HL-60 (cell line): Measurements from ENCODE around the gene GOLGB1.

Experiments
- POLR2AphosphoS5 ChIP-seq: IDR thresholded peaks from 2 replicates; pipeline ENCODE4 v1.6.1; 2012; ENCODE audit warnings: low read depth
- TF ChIP-seq, protein P1 (sequence below): IDR thresholded peaks from one replicate; pipeline ENCODE4 v1.5.1; 2011; ENCODE audit warnings: low read length, control low read depth, inconsistent platforms; ENCODE audit not compliant: insufficient read depth

DNA sequence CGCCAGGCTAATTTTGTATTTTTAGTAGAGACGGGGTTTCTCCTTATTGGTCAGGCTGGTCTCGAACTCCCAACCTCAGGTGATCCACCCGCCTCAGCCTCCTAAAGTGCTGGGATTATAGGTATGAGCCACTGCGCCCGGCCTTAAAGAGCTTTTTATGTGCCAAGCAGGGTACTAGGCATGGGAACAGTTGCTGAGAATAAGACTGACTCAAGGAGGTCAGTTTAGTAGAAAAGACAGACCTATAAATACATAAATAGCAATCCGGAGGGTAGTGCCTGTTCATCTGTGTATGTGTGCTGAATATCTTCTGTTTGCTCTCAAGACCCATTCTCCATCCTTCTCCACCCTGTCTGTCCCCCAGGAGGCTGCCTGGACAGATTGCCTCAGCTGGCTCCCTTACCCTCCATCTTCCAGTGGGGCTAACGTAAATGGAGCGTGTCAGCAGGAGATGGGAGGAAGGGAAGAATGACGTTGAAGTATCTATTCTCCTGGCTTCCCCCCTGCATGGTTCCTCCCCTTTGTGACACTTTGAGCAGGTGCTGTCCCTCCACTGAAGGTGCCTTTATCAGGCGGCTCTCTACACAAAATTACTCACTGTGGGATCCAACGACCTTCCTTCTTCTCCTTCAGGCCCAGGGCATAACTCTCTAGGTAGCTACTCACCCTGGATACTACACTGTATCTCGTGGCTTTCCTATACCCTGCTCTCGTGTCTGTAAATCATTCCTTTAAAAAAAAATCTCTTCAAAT is 125.2 kb downstream of the GOLGB1 start:
- TF ChIP-seq, protein P1, sequence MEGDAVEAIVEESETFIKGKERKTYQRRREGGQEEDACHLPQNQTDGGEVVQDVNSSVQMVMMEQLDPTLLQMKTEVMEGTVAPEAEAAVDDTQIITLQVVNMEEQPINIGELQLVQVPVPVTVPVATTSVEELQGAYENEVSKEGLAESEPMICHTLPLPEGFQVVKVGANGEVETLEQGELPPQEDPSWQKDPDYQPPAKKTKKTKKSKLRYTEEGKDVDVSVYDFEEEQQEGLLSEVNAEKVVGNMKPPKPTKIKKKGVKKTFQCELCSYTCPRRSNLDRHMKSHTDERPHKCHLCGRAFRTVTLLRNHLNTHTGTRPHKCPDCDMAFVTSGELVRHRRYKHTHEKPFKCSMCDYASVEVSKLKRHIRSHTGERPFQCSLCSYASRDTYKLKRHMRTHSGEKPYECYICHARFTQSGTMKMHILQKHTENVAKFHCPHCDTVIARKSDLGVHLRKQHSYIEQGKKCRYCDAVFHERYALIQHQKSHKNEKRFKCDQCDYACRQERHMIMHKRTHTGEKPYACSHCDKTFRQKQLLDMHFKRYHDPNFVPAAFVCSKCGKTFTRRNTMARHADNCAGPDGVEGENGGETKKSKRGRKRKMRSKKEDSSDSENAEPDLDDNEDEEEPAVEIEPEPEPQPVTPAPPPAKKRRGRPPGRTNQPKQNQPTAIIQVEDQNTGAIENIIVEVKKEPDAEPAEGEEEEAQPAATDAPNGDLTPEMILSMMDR: no peak
- TF ChIP-seq POLR2AphosphoS5: no peak
